DOHH2 (cell line): Measurements from ENCODE around the gene ADNP2.

Experiments
- H3F3A ChIP-seq: fragments of 200-600 bp; sonication (generic), shearing (Covaris generic); 2 replicates; pipeline ENCODE4 v1.6.0; 2016; ENCODE audit warnings: antibody characterized with exemption, mild to moderate bottlenecking; ENCODE audit not compliant: control insufficient read depth, insufficient read depth
- H3K27ac ChIP-seq: fragments of 200-600 bp; sonication (generic); 2 replicates; pipeline ENCODE4 v1.5.1; 2014; ENCODE audit warnings: low read depth, mild to moderate bottlenecking, low read length, moderate library complexity
- H3K27me3 ChIP-seq: fragments of 200-600 bp; sonication (generic); 2 replicates; pipeline ENCODE4 v1.6.1; 2014; ENCODE audit warnings: mild to moderate bottlenecking, low read length, mixed read lengths; ENCODE audit not compliant: control insufficient read depth
- H3K36me3 ChIP-seq: fragments of 200-600 bp; sonication (generic); 2 replicates; pipeline ENCODE4 v1.6.1; 2014; ENCODE audit warnings: mild to moderate bottlenecking, low read length, moderate library complexity, mixed read lengths; ENCODE audit not compliant: control insufficient read depth
- H3K4me1 ChIP-seq: fragments of 200-600 bp; sonication (generic); 2 replicates; pipeline ENCODE4 v1.6.1; 2014; ENCODE audit warnings: mild to moderate bottlenecking, low read length, mixed read lengths; ENCODE audit not compliant: control insufficient read depth
- H3K4me2 ChIP-seq: fragments of 200-600 bp; sonication (generic); 2 replicates; pipeline ENCODE4 v1.6.0; 2014; ENCODE audit warnings: mild to moderate bottlenecking, low read length, moderate library complexity
- H3K4me3 ChIP-seq: fragments of 200-600 bp; sonication (generic); 2 replicates; pipeline ENCODE4 v1.5.1; 2014; ENCODE audit warnings: mild to moderate bottlenecking, low read length, mixed read lengths
- H3K79me2 ChIP-seq: fragments of 200-600 bp; sonication (generic); 2 replicates; pipeline ENCODE4 v1.6.1; 2014; ENCODE audit warnings: mild to moderate bottlenecking, low read length, mixed read lengths; ENCODE audit not compliant: control insufficient read depth
- H3K9me2 ChIP-seq: fragments of 200-600 bp; sonication (generic); replicated peaks from 2 replicates; pipeline ENCODE4 v1.6.1; 2014; ENCODE audit warnings: mild to moderate bottlenecking, low read length, mixed read lengths; ENCODE audit not compliant: control insufficient read depth
- H3K9me3 ChIP-seq: fragments of 200-600 bp; sonication (generic); 2 replicates; pipeline ENCODE4 v1.6.1; 2014; ENCODE audit warnings: antibody characterized with exemption, low read length, mixed read lengths; ENCODE audit not compliant: control insufficient read depth, insufficient read depth
- H4K20me1 ChIP-seq: fragments of 200-600 bp; sonication (generic); 2 replicates; pipeline ENCODE4 v1.6.0; 2014; ENCODE audit warnings: low read depth, mild to moderate bottlenecking, antibody characterized with exemption, low read length, moderate library complexity; ENCODE audit not compliant: control insufficient read depth, insufficient read depth
- EZH2phosphoT487 ChIP-seq: fragments of 200-600 bp; sonication (generic); IDR thresholded peaks from 2 replicates; pipeline ENCODE4 v1.6.1; 2017; ENCODE audit warnings: borderline replicate concordance, mild to moderate bottlenecking, antibody characterized with exemption, low read length, moderate library complexity, mixed read lengths
- TF ChIP-seq, protein P1 (sequence below): fragments of 200-600 bp; sonication (generic); IDR thresholded peaks from one replicate; pipeline ENCODE4 v1.5.1; 2014; ENCODE audit warnings: antibody characterized with exemption, mild to moderate bottlenecking, low read depth, low read length; ENCODE audit not compliant: poor library complexity, severe bottlenecking

ADNP2 gene

DNA sequence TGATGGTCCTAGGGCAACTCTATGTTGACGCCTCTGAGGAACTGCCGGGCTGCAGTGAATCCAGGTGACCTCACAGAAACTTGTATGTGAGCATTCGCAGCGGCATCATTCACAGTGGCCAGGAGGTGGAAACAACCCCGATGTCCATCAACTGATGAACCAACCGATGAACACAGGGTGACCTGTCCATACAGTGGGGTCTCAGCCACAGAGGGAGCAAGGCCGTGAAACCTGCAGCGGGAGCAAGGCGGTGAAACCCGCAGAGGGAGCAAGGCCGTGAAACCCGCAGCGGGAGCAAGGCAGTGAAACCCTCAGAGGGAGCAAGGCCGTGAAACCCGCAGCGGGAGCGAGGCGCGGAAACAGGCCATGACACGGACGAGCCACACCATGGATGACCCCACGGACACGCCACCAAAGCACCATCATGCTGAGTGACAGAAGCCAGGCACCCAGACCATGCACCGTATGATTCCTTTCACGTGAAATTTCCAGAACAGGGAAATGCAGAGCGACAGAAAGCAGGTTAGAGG is 75.2 kb downstream of the ADNP2 start:
- no peak for TF ChIP-seq EZH2phosphoT487
- TF ChIP-seq, protein P1, sequence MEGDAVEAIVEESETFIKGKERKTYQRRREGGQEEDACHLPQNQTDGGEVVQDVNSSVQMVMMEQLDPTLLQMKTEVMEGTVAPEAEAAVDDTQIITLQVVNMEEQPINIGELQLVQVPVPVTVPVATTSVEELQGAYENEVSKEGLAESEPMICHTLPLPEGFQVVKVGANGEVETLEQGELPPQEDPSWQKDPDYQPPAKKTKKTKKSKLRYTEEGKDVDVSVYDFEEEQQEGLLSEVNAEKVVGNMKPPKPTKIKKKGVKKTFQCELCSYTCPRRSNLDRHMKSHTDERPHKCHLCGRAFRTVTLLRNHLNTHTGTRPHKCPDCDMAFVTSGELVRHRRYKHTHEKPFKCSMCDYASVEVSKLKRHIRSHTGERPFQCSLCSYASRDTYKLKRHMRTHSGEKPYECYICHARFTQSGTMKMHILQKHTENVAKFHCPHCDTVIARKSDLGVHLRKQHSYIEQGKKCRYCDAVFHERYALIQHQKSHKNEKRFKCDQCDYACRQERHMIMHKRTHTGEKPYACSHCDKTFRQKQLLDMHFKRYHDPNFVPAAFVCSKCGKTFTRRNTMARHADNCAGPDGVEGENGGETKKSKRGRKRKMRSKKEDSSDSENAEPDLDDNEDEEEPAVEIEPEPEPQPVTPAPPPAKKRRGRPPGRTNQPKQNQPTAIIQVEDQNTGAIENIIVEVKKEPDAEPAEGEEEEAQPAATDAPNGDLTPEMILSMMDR, result no peak
- no peaks in the 10 kb centered on the region for H4K20me1 ChIP-seq
- no peaks in the 10 kb centered on the region for H3K4me1 ChIP-seq
- H3K4me2 ChIP-seq, result no peak overlapping the region
- H3K27ac ChIP-seq, result no peak overlapping the region
- H3K36me3 ChIP-seq, result no peaks in the 10 kb centered on the region
- H3K9me3 ChIP-seq, result peaks cover 3% of the 10 kb centered on the region; the same call in 1 of the 2 replicates
- H3F3A ChIP-seq, result no peaks in the 10 kb centered on the region
- H3K4me3 ChIP-seq, result no peak overlapping the region
- no peaks in the 10 kb centered on the region for H3K79me2 ChIP-seq
- H3K9me2 ChIP-seq, result no peaks in the 10 kb centered on the region
- H3K27me3 ChIP-seq, result no peaks in the 10 kb centered on the region

GRCh38 chr18:80185545-80185944 is 76.5 kb downstream of the ADNP2 start:
- Histone ChIP-seq H3F3A (no peaks in the 10 kb centered on the region), H3K9me2 (no peaks in the 10 kb centered on the region), H3K27me3 (peaks cover under 1% of the 10 kb centered on the region), H3K4me2 (no peak overlapping the region), H3K9me3 (peaks cover 3% of the 10 kb centered on the region; the same call in 1 of the 2 replicates), H3K4me1 (no peaks in the 10 kb centered on the region), H3K4me3 (no peak overlapping the region), H3K36me3 (no peaks in the 10 kb centered on the region), H3K79me2 (no peaks in the 10 kb centered on the region), H3K27ac (no peak overlapping the region), H4K20me1 (no peaks in the 10 kb centered on the region)
- TF ChIP-seq, protein P1, result no peak
- no peak for TF ChIP-seq EZH2phosphoT487

DNA sequence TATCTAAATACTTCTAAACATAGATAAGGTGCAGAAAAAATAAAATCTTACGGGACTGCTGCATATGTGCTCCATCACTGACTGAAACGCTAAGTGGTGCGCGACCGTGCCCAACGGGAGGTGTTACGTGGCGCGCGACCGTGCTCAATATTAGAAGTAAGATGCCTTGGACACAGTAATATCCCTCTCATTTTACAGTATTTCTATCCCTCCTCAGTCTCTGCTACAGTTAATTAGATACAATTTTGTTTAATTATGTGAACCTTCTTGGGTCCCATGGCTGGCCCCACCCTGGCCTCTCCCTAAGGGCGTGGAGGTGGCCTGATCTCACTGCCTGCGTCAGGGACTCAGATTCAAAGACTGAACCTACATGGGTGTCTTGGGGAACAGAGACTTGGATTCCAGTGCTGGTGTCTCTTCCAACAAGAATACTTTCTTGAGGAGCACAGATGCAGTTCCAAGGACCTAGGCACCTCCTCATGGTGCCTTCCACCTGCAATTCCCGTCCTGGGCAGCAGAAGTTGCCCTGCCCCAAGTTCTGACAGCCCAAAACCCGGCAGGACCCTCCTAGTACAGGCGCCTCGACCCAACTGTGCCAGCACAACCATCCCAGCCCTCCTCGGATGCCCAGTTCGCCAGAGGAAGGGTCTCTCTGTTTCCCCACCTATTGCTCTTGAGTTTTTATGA is 79.0 kb downstream of the ADNP2 start:
- Histone ChIP-seq H3K9me3 (peaks cover 3% of the 10 kb centered on the region; the same call in 1 of the 2 replicates), H3K4me2 (no peak overlapping the region), H3K4me1 (no peaks in the 10 kb centered on the region), H4K20me1 (no peaks in the 10 kb centered on the region), H3K27ac (no peak overlapping the region), H3K36me3 (no peaks in the 10 kb centered on the region), H3K27me3 (peaks cover 21% of the 10 kb centered on the region), H3K4me3 (no peak overlapping the region), H3K79me2 (no peaks in the 10 kb centered on the region), H3K9me2 (no peaks in the 10 kb centered on the region), H3F3A (no peaks in the 10 kb centered on the region)
- no peak for TF ChIP-seq EZH2phosphoT487
- TF ChIP-seq, protein P1, result no peak
